ENCODE data around the gene SLC1A2. TPM values are rescaled to one million over a fixed set of nuclear protein-coding genes. Genes with fewer than 3 reads are reported as not detected.

Gene SLC1A2
- total RNA-seq, 1 experiment from 2014 or later, result not detected

- ChIA-PET POLR2A (interaction anchor here (0.6 to 2.6 kb wide), 4 partner anchors 13 to 29 kb away, joined by 3 to 6 read pairs (median 4); no protein-coding TSS in a partner anchor), CTCF (interaction anchor here (0.6 to 1.4 kb wide), 2 partner anchors 8 to 64 kb away, joined by 3 to 4 read pairs; no protein-coding TSS in a partner anchor)
- no peak for TF ChIP-seq CTCF (IDR thresholded peaks at IDR 0.05; ENCODE audit: unreplicated experiment)
- intact Hi-C loops (cut with micrococcal nuclease), result no loop called here
- peaks cover 16% of the 10 kb centered on the region for H3K4me1 Mint-ChIP-seq (ENCODE audit: insufficient read depth, unreplicated experiment)
- no peaks in the 10 kb centered on the region for H3K27me3 Mint-ChIP-seq (ENCODE audit: insufficient read depth, unreplicated experiment)
- H3K36me3 Mint-ChIP-seq (ENCODE audit: insufficient read depth, unreplicated experiment), result no peaks in the 10 kb centered on the region
- DNase-seq (ENCODE audit: unreplicated experiment), result no peak
- H3K9me3 Mint-ChIP-seq (ENCODE audit: unreplicated experiment), result peaks cover 7% of the 10 kb centered on the region
- no peak overlapping the region for H3K27ac Mint-ChIP-seq (ENCODE audit: low read depth, unreplicated experiment)
- BruUV-seq (replicated peaks), result no TSS peak
- no peak overlapping the region for H3K4me3 Mint-ChIP-seq (ENCODE audit: unreplicated experiment)
Measured at GRCh38 chr11:35323076-35323868, 96.1 kb downstream of the SLC1A2 start.

- Mint-ChIP-seq H3K4me3 (ENCODE audit: unreplicated experiment) (no peak overlapping the region), H3K36me3 (ENCODE audit: insufficient read depth, unreplicated experiment) (no peaks in the 10 kb centered on the region), H3K9me3 (ENCODE audit: unreplicated experiment) (peaks cover 7% of the 10 kb centered on the region), H3K27ac (ENCODE audit: low read depth, unreplicated experiment) (no peak overlapping the region), H3K4me1 (ENCODE audit: insufficient read depth, unreplicated experiment) (peaks cover 16% of the 10 kb centered on the region), H3K27me3 (ENCODE audit: insufficient read depth, unreplicated experiment) (no peaks in the 10 kb centered on the region)
- TF ChIP-seq CTCF (IDR thresholded peaks at IDR 0.05; ENCODE audit: unreplicated experiment), result no peak
- intact Hi-C loops (cut with micrococcal nuclease), result no loop called here
- DNase-seq (ENCODE audit: unreplicated experiment), result no peak
- ChIA-PET POLR2A (interaction anchor here (1.3 to 2.6 kb wide), 2 partner anchors 14 to 18 kb away, joined by 3 to 6 read pairs; no protein-coding TSS in a partner anchor), CTCF (interaction anchor here (1.4 kb wide), 1 partner anchor 65 kb away, joined by 4 read pairs; no protein-coding TSS in a partner anchor)
- BruUV-seq (replicated peaks), result no TSS peak
Measured at GRCh38 chr11:35322318-35322979, 96.9 kb downstream of the SLC1A2 start.

GRCh38 chr11:35321532-35322317 is 97.6 kb downstream of the SLC1A2 start:
- Mint-ChIP-seq H3K36me3 (ENCODE audit: insufficient read depth, unreplicated experiment) (no peaks in the 10 kb centered on the region), H3K27ac (ENCODE audit: low read depth, unreplicated experiment) (no peak overlapping the region), H3K27me3 (ENCODE audit: insufficient read depth, unreplicated experiment) (no peaks in the 10 kb centered on the region), H3K4me3 (ENCODE audit: unreplicated experiment) (no peak overlapping the region), H3K4me1 (ENCODE audit: insufficient read depth, unreplicated experiment) (peaks cover 16% of the 10 kb centered on the region), H3K9me3 (ENCODE audit: unreplicated experiment) (peaks cover 7% of the 10 kb centered on the region)
- TF ChIP-seq CTCF (IDR thresholded peaks at IDR 0.05; ENCODE audit: unreplicated experiment), result no peak
- no TSS peak for BruUV-seq (replicated peaks)
- no peak for DNase-seq (ENCODE audit: unreplicated experiment)
- ChIA-PET POLR2A (interaction anchor here (1.3 kb wide), 1 partner anchor 15 kb away, joined by 3 read pairs; no protein-coding TSS in a partner anchor), CTCF (no interaction called here)
- intact Hi-C loops (cut with micrococcal nuclease), result no loop called here
